ENCODE data around the gene PRR22. TPM values are rescaled to one million over a fixed set of nuclear protein-coding genes. Genes with fewer than 3 reads are reported as not detected.

Gene PRR22
- total and polyA plus RNA-seq, 9 of the 15 experiments (the other 6 are each of a cell fraction or from before 2014, with no cell fraction given): 0.03 to 12.0 (median 2.0) TPM; not detected in 1

DNA sequence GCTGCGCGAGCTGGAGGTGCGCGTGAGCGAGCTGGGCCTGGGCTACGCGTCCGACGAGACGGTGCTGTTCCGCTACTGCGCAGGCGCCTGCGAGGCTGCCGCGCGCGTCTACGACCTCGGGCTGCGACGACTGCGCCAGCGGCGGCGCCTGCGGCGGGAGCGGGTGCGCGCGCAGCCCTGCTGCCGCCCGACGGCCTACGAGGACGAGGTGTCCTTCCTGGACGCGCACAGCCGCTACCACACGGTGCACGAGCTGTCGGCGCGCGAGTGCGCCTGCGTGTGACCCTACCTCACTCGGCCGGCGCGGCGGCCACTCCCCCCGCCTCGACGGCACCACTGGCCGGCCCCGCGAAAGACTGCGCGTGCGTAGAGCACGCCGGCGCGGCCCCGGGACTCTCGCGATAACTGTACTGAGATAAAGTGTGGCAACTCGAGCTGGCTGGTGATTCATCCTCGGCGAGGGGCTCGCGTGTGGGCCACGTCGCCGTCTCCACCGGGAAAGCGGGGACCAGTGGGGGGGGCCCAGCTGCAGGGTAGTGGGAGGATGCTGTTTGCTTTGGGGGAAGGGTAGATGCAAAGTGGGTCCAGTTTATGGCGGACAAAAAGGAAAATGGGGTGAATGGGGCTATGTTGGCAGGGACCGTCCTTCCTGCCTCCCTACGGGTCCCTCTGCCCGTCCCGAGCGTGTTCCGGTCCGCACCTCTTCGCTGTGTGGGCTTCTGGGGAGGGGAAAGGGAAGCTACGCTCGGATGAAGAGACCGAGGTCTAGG lies 43.5 kb upstream of the PRR22 start (continued):
- TF ChIP-seq, protein P1, sequence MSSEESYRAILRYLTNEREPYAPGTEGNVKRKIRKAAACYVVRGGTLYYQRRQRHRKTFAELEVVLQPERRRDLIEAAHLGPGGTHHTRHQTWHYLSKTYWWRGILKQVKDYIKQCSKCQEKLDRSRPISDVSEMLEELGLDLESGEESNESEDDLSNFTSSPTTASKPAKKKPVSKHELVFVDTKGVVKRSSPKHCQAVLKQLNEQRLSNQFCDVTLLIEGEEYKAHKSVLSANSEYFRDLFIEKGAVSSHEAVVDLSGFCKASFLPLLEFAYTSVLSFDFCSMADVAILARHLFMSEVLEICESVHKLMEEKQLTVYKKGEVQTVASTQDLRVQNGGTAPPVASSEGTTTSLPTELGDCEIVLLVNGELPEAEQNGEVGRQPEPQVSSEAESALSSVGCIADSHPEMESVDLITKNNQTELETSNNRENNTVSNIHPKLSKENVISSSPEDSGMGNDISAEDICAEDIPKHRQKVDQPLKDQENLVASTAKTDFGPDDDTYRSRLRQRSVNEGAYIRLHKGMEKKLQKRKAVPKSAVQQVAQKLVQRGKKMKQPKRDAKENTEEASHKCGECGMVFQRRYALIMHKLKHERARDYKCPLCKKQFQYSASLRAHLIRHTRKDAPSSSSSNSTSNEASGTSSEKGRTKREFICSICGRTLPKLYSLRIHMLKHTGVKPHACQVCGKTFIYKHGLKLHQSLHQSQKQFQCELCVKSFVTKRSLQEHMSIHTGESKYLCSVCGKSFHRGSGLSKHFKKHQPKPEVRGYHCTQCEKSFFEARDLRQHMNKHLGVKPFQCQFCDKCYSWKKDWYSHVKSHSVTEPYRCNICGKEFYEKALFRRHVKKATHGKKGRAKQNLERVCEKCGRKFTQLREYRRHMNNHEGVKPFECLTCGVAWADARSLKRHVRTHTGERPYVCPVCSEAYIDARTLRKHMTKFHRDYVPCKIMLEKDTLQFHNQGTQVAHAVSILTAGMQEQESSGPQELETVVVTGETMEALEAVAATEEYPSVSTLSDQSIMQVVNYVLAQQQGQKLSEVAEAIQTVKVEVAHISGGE (CRISPR knock-in tag; IDR thresholded peaks at IDR 0.05): peak in 1 of 3 experiments; percentile 77; a peak in 2 of 6 replicates
- 0 out of 2 replicates have a peak, but pooled peaks have one; percentile 63 for TF ChIP-seq MED1 (CRISPR knock-in tag; IDR thresholded peaks at IDR 0.05; ENCODE audit: borderline replicate concordance)
- TF ChIP-seq, protein P2, sequence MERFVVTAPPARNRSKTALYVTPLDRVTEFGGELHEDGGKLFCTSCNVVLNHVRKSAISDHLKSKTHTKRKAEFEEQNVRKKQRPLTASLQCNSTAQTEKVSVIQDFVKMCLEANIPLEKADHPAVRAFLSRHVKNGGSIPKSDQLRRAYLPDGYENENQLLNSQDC (CRISPR knock-in tag; IDR thresholded peaks at IDR 0.05): no peak; the same call in 1 of the 2 replicates
- peak; percentile 75 for TF ChIP-seq PHF20 (IDR thresholded peaks at IDR 0.05; ENCODE audit: partially characterized antibody)
- TF ChIP-seq, protein P3, sequence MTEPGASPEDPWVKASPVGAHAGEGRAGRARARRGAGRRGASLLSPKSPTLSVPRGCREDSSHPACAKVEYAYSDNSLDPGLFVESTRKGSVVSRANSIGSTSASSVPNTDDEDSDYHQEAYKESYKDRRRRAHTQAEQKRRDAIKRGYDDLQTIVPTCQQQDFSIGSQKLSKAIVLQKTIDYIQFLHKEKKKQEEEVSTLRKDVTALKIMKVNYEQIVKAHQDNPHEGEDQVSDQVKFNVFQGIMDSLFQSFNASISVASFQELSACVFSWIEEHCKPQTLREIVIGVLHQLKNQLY (CRISPR knock-in tag; conservative IDR thresholded peaks at IDR 0.05): peak in 1 of 2 experiments; percentile 45; a peak in 1 of 4 replicates
- TF ChIP-seq, protein P4, sequence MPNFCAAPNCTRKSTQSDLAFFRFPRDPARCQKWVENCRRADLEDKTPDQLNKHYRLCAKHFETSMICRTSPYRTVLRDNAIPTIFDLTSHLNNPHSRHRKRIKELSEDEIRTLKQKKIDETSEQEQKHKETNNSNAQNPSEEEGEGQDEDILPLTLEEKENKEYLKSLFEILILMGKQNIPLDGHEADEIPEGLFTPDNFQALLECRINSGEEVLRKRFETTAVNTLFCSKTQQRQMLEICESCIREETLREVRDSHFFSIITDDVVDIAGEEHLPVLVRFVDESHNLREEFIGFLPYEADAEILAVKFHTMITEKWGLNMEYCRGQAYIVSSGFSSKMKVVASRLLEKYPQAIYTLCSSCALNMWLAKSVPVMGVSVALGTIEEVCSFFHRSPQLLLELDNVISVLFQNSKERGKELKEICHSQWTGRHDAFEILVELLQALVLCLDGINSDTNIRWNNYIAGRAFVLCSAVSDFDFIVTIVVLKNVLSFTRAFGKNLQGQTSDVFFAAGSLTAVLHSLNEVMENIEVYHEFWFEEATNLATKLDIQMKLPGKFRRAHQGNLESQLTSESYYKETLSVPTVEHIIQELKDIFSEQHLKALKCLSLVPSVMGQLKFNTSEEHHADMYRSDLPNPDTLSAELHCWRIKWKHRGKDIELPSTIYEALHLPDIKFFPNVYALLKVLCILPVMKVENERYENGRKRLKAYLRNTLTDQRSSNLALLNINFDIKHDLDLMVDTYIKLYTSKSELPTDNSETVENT (CRISPR knock-in tag; IDR thresholded peaks at IDR 0.05): peak; percentile 54
- peak; percentile 21; the same call in 1 of the 2 replicates for TF ChIP-seq TEAD4 (IDR thresholded peaks at IDR 0.05; ENCODE audit: low read length)
- TF ChIP-seq TEAD4 (CRISPR knock-in tag; IDR thresholded peaks at IDR 0.05; ENCODE audit: borderline replicate concordance): no peak
- TF ChIP-seq NFRKB (IDR thresholded peaks at IDR 0.05; ENCODE audit: low read depth): peak; percentile 85
- TF ChIP-seq CEBPB (tag; IDR thresholded peaks at IDR 0.05): peak; percentile 93
- TF ChIP-seq TBP (optimal IDR thresholded peaks at IDR 0.05; ENCODE audit: low read depth, low read length): peak; percentile 97
- TF ChIP-seq TCF3 (CRISPR knock-in tag; IDR thresholded peaks at IDR 0.05): no peak; the same call in 1 of the 2 replicates
- TF ChIP-seq CBX5 (IDR thresholded peaks at IDR 0.05; ENCODE audit: borderline replicate concordance, low read depth): no peak

Data from K562 (cell line).